GM12801 (cell line): Measurements from ENCODE around the gene ZNF451.

Experiments
- TF ChIP-seq, protein P1 (sequence below): IDR thresholded peaks from one replicate; pipeline ENCODE4 v1.5.1; 2011; ENCODE audit warnings: control low read depth; ENCODE audit not compliant: insufficient read length; ENCODE audit errors: extremely low read depth

ZNF451 gene

DNA sequence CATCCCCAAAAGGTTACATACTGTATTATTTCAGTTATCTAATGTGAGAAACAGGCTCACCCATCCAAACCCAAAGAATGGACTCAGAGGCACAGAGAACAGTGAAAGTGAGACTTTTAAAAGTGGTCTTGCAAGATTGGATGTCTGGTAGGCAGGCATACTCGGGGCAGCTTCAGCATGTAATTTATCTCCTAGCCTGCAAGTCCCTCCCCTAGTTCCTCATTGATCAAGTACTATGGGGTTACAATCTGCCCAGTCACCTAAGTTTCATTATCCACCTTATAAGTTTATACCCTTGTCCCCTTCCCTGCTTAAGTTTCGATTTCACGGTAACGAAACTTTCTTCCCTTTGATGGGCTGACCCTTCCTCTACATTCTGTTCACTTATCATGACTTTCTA, 20.8 kb upstream of the ZNF451 start:
- TF ChIP-seq, protein P1, sequence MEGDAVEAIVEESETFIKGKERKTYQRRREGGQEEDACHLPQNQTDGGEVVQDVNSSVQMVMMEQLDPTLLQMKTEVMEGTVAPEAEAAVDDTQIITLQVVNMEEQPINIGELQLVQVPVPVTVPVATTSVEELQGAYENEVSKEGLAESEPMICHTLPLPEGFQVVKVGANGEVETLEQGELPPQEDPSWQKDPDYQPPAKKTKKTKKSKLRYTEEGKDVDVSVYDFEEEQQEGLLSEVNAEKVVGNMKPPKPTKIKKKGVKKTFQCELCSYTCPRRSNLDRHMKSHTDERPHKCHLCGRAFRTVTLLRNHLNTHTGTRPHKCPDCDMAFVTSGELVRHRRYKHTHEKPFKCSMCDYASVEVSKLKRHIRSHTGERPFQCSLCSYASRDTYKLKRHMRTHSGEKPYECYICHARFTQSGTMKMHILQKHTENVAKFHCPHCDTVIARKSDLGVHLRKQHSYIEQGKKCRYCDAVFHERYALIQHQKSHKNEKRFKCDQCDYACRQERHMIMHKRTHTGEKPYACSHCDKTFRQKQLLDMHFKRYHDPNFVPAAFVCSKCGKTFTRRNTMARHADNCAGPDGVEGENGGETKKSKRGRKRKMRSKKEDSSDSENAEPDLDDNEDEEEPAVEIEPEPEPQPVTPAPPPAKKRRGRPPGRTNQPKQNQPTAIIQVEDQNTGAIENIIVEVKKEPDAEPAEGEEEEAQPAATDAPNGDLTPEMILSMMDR = no peak

- TF ChIP-seq, protein P1 = no peak
Measured at GRCh38 chr6:57069920-57070331, 20.1 kb upstream of the ZNF451 start.

GRCh38 chr6:57072108-57072507, 17.9 kb upstream of the ZNF451 start:
- TF ChIP-seq, protein P1 = no peak

DNA sequence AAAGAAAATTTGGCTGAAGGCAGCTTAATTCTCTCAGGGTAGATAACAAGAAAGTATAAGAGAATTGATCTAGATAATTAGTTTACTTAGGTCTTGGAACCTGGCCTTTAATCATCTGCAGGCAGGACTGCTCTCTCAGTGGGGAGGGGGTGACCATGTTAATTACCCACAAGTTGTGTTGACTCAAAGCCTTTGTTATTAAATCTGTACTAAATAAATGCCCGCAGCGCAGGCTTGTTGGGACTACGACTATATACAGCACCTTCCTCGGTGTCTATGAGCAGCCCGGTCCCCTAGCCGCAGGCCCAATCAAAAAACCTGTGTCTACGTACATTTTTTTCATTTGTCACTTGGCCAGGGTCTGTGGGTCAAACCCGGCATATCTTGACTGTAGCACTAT, 15.6 kb upstream of the ZNF451 start:
- TF ChIP-seq, protein P1 = no peak

- TF ChIP-seq, protein P1 = no peak
Measured at GRCh38 chr6:57075092-57075491, 14.9 kb upstream of the ZNF451 start.

DNA sequence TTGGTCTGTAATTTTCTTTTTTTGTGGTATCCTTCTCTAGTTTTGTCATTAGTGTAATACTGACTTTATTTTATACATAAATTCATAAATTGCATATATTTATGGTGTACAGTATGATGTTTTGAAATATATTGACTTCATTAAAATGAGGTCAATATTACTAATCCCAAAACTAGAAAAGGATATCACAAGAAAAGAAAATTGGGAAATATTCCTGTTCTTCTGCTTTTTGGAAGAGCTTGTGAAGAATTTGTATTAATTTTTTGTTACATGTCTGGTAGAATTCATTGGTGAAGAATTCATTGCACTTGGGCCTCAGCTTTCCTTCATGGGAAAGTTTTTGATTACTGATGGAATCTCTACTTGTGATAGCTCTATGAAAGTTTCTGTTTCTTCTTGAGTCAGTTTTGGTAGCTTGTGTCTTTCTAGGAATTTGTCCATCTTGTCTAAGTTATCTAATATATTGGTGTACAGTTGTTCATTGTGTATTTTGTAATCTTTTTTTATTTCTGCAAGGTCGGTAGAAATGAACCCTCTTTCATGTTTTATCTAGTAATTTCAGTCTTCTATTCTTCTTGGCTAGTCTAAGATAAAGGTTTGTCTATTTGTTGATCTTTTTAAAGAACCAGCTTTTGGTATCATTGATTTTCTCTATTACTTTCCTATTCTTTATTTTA, 11.3 kb upstream of the ZNF451 start:
- TF ChIP-seq, protein P1 = no peak

DNA sequence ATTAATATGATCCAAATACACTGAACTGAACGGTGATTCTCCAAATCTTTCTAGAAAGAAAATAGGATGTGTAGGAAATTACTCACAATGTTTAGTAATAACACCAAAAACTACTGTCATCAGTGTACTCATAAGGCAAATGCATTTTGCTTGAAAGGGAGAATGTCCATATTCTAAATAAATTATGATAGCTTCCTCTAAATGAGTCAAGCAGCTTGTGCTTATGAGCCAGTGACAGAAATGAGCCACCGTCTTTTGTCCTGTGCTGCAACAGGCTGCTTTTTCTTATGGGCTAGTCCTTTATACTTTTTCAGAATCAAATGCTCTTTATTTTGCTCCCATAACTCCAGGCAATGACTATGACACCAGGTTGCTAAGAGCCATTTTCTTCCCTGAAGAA, 4.5 kb upstream of the ZNF451 start:
- TF ChIP-seq, protein P1 = no peak
